HG02973 (cell line): Measurements from ENCODE around the gene ZNF446.
"Not testable (repeated sequence)": the region's sequence is repeated elsewhere in the genome, so short reads cannot be mapped to it uniquely, and the experiment has no call there.

ENCODE experiments used
- ATAC-seq: cut with Tn5 transposase; IDR thresholded peaks from one replicate; pipeline ENCODE4 v1.9.1; 2021; ENCODE audit warnings: moderate library complexity; ENCODE audit not compliant: unreplicated experiment

Gene ZNF446

DNA sequence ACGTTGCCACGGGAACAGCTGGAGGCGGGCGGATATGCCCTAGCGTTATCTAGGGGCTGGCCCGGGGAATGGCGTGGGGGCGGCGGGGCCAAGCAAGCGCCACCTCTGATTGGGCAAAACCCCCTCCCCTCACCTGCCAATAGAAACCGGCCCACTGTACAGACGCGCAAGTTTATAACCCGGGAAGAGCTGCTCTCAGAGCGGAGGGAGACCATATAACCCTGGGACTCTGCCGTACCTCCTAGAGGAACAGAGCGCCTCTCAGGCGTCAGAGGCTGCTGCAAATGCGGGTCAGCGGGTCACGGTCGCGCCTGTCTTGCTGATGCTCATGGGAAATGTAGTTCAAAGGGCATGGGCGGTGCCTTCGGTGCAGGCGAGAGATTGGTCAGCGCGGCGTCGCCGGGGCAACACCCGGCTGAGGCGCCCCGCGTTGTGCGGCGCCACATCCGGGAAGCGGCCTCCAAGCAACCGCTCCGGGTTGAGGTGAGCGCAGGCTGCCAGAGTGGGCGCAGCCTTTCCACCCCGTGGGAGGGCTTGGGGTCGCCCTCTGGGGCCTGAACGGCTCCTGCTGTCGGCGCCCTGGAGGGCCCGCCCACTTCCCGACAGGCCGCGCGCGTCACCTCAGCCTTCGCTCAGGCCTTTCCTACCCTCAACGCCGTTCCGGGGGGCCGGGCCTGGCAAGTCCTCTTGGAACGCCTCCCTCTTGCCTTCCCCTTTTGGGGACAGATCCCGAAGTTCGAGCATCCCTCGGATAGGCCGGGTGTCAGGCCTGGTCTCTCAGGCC is at the start of gene ZNF446:
Gene ZNF446 (plus strand): TSS at position 639 of the 784 bp plus-strand sequence. CDS start 867 bp downstream, outside the sequence.
- ATAC-seq: peak; percentile 76

DNA sequence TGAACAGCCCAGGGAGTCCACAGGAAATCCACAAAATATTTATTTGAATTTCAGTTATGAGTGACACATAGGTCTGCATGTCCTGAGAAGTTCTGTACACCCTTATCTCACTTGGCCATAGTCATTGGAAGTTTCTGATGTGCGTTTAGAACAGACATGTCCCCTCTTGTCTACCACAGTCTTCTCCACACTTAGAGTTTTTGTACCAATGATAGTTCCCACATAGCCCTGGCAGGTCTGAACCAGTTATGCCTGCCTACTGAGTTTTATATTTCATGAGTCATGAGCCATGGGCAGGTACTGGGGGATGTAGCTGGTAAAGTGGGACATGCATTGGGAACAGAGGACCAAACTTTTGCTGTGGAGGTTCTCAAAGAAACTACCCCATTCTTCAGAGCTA is 47.5 kb upstream of the ZNF446 start:
- ATAC-seq: no peak

DNA sequence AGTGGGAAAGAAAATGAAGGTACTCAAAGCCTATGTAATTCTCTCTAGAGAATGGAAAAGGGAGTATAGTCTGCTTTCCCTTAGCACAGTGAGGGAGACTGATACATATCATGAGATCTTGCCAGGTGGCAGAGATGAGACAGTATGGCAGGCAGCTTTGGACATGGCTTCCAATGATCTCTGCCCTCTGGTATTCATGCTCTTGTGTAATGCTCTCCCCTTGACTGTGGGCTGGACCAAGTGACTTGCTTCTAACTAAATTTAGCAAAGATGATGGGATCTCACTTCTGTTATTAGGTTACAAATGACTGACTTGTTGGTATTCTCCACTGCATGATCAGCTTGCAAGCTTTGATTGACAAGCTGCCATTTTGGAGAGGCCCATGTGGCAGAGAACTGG is 46.4 kb upstream of the ZNF446 start:
- no peak for ATAC-seq

DNA sequence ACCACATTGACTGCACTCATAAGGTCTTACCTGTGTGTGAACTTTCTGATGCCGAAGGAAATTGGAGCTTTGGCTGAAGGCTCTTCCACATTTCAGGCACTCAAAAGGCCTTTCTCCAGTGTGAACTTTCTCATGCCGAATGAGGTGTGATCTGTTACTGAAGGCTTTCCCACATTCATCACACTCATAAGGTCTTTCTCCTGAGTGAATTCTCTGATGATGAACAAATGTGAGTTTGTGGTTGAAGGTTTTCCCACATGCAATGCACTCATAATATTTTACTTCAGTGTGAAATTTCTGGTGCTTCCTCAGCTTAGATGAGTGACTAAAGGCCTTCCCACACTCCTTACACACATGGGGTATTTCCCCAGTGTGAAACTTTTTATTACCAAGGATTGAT is 41.9 kb upstream of the ZNF446 start:
- ATAC-seq: no peak

DNA sequence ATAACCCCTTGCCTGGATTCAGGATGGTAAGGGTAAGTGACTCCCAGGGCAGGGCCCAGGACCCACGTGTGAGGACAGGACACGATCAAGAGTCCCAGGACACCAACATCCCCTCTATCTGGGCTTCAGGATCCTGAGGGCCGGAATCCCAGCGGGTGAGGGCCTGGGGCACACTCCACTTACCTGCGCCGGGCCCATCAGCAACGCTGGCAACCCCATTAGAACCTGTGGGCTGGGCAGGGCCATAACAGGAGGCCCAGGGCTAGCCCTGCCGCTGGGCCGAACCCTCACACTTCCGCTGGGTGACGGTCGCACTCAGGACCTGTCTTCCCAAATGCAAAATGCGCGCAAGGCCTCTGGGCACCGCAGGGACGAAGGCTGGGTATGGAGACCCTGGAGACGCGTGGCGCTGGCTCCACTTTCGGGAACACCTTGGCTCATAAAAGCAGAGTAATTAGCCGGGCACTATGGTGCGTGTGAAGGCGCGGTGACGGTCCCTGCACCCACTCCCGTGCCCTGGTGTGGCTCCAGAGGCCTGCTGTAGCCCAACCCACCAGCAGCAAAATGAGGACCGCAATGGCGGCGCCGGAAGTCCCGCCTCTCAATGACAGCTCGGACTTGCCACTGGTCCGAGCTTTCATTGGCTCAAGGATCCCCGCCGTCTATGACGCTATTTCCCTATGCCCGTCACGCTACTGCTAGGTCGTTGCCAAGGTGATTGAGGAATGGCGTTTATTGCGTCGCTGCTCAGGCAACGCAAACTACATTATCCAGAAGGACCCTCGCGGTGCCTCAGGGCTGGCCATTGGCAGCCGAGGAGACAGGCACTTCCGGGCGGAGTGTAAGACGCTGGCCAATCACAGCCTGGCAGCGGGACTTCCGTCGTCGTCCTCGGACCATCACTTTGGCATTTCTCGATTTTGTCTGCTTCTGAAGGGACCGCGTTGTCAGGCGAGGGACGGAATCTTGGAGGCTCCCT is 36.3 kb upstream of the ZNF446 start, which contains the start of gene ZNF132:
Gene ZNF132 (minus strand): TSS at position 578 of the 979 bp plus-strand sequence. CDS start 332 bp downstream, at position 246.
- peak; percentile 92 for ATAC-seq

DNA sequence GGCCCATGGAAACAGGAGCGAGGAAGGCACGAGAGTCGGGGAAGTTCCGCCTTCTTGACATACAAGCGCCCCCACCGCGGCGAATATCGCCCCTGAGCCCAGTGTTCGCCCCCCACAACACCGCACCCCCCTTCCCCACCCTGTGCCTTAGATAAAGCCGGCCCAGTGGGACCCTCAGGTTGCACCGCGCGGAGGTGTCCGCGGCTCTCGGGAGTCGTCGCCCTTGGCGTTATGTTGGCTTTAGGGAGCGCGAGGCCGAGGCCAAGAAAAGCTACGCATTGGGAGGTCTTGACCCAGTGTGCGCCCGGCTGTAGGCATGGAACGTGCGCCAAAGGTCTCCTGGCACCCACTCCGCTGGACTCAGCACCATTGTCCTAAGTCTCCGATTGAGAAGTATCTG is 35.6 kb upstream of the ZNF446 start:
- ATAC-seq: no peak

DNA sequence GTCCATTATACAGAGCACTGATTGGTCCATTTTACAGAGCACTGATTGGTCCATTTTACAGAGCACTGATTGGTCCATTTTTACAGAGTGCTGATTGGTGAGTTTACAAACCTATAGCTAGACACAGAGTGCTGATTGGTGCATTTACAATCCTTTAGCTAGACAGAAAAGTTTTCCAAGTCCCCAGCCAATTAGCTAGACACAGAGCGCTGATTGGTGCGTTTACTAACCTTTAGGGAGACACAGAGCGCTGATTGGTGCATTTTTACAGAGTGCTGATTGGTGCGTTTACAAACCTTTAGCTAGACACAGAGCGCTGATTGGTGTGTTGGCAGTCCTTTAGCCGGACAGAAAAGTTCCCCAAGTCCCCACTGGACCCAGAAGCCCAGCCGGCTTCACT is 33.2 kb upstream of the ZNF446 start:
- not testable (repeated sequence) for ATAC-seq

DNA sequence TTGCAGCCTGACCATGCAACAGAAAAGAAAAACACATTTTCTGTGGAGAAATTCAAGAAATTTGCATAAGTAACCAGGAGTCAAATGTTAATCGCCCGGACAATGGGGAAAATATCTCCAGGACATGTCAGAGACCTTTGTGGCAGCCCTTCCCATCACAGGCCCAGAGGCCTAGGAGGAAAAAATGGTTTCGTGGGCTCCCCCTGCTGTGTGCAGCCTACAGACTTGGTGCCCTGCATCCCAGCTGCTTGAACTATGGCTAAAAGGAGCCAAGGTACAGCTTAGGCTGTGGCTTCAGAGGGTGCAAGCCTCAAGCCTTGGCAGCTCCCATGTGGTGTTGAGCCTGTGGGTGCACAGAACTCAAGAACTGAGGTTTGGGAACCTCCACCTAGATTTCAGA is 27.3 kb upstream of the ZNF446 start:
- ATAC-seq: not testable (repeated sequence)

DNA sequence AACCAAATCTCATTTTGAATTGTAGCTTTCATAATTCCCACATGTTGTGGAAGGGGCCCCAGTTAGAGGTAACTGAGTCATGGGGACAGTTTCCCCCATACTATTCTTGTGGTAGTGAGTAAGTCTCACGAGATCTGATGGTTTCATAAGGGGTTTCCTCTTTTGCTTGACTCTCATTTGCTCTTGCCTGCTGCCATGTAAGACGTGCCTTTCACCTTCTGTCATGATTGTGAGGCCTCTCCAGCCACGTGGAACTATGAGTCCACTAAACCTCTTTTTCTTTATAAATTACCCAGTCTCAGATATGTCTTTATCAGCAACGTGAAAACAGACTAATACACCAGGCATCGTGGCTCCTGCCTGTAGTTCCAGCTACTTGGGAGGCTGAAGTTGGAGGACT is 26.2 kb upstream of the ZNF446 start:
- not testable (repeated sequence) for ATAC-seq

DNA sequence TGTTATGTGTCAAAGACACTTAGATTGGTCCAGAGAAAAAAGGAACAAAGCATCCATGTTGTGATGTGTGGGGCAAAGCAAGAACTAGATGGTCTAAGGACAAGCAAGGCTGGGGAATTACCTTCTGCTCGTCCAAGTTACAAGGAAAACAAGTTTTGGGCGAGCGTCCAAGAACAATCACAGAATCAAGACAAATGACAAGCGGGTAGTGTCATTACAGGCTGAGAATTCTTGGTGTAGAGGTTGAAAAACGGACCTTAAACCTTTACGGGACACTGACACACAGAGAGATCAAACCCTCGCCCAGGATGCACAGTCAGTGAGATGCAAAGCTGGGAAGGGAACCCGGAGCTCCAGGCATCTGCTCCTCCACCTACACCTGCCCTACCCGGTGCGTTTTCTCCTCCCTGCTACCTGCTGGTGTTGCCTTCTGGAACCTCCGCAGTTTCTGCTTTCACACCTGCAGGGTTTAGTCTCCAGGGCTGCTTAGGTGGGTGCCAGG is 25.2 kb upstream of the ZNF446 start:
- ATAC-seq: peak; percentile 7

DNA sequence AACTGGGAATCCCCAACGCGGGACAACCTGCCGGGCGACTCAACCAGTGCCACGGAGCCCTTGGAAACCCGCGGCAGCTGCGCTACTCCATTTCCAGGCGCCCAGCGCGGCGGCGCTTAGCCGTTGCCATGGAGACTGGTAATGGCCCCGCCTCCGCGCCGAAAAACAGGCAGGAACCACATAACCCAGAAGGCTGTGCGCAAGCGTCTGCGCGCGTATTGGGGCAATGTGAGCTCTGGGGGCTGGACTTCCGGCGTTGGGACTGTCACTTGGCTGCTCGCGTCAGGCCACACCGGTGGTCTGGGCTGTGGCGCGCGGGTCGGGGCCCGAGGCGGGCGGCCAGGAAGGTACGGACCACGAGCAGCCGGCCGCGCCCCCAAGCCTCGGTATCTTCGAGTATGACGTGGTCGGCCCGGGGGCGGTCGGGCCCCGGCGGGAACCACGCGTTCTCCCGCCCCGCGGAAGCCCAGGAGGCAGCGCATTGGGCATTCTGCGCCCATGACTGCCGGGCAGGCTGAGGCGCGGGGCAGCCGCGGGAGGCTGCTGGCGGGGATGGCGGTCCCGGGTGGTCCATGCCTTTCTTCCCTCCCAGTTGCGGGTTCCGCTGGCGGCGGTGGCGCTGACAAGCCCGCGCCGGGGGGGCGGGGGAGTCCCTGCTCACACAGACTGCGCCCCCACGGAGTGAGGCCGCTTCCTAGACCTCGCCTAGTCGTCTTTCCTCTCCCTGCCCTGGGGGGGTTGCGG is 24.6 kb upstream of the ZNF446 start, which contains the start of gene ZNF324B:
Gene ZNF324B (plus strand): TSS at position 265 of the 744 bp plus-strand sequence. CDS start 2,080 bp downstream, outside the sequence.
- ATAC-seq: peak; percentile 91

DNA sequence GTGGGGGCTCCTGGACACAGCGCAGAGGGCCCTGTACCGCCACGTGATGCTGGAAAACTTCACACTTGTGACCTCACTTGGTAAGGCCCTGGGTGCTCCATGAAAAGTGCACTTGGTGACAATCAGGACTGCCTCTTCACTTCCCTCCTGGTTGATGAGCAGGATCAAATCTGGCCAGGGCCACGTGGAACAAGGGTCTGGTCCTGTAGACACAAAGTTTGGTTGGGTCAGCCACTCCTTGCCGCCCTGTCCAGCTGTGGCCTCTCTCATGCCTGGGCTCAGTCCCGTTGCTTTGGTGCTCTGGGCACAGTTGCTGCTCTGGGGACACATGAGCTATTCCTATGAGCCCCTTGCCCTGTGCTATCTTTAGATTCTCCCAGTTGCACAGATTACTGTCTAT is 22.4 kb upstream of the ZNF446 start:
- no peak for ATAC-seq

DNA sequence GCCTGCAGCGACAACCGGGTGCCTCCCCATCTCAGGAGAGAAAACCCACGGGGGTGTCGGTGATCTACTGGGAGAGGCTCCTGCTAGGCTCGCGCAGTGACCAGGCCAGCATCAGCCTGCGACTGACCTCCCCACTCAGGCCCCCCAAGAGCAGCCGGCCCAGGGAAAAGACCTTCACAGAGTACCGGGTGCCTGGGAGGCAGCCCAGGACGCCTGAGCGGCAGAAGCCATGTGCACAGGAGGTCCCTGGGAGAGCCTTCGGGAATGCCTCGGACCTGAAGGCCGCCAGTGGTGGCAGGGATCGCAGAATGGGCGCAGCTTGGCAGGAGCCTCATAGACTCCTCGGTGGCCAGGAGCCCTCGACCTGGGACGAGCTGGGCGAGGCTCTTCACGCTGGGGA is 20.8 kb upstream of the ZNF446 start:
- ATAC-seq: no peak

DNA sequence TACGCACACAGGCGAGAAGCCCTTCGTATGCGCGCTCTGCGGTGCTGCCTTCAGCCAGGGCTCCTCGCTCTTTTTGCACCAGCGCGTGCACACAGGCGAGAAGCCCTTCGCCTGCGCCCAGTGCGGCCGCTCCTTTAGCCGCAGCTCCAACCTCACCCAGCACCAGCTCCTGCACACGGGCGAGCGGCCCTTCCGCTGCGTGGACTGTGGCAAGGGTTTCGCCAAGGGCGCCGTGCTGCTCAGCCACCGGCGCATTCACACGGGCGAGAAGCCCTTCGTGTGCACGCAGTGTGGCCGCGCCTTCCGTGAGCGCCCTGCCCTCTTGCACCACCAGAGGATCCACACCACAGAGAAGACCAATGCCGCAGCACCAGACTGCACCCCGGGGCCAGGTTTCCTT is 20.0 kb upstream of the ZNF446 start:
- ATAC-seq: no peak

DNA sequence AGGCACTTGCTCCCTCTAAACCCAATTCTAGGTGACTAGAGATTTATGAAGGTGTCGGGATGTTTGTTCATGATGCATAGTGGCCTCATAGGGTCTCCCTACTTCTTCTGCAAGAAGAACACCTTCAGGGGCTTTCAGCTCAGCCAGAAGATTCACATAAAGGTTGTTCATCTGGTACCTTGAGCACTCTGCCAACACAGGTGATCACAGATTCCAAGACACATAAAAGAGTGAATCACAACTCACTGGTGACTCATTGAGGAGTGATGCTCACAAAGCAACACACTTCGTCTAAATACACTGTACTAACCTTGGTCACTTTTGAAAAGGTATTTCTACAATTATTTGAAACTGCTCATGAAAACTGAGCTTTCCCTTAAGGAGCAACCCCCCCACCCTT is 16.1 kb upstream of the ZNF446 start:
- ATAC-seq: no peak

DNA sequence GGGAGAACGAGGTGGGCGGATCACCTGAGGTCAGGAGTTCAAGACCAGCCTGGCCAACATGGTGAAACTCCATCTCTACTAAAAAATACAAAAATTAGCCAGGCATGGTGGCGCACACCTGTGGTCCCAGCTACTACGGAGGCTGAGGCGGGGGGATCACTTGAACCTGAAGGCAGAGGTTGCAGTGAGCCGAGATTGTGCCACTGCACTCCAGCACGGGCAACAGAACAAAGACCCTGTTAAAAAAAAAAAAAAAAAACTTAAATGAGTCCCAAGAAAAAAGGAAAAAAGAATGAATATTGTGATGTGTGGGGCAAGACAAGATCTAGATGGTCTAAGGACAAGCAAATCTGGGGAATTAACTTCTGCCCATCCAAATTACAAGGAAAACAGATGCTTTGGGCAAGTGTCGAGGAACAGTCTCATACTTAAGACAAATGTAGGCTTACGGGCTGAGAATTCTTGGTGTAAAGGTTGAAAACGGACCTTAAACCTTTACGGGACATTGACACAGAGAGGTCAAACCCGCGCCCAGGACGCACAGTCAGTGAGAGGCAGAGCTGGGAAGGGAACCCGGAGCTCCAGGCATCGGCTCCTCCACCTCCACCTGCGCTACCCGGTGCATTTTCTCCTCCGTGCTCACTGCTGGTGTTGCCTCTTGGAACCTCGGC is 9.9 kb upstream of the ZNF446 start:
- peak; percentile 10 for ATAC-seq

DNA sequence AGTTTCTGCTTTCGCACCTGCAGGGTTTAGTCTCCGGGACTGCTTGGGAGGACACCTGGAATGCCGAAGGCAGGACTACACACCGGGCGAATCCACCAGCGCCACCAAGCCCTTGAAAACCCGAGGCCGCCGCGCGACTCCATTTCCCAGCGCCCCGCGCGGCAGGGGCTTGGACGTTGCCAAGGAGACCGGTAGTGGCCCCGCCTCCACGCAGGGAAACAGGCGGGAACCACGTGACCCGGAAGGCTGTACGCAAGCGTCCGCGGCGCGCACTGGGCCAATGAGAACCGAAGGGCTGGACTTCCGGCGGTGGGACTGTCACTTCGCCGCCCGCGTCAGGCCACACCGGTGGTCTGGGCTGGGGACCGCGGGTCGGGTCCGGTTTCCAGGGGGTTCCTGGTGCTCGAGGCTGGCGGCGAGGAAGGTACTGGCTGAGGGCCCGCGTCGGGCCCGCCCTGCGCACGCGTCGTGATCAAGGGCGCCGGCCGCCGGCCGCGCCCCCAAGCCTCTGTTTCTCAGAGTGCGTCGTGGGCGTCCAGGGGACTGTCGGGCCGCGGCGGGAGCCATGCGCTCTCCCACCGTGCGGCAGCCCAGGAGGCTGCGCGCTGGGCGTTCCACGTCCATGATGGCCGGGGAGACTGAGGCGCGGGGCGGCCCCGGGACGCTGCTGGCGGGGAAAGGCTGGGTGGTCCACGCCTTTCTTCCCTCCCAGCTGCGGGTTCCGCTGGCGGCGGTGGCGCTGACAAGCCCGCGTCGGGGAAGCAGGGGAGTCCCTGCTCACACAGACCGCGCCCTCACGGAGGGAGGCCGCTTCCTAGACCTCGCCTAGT is 9.2 kb upstream of the ZNF446 start, which contains the start of gene ZNF324:
Gene ZNF324 (plus strand): TSS at position 321 of the 830 bp plus-strand sequence. CDS start 2,106 bp downstream, outside the sequence.
- ATAC-seq: peak; percentile 92

DNA sequence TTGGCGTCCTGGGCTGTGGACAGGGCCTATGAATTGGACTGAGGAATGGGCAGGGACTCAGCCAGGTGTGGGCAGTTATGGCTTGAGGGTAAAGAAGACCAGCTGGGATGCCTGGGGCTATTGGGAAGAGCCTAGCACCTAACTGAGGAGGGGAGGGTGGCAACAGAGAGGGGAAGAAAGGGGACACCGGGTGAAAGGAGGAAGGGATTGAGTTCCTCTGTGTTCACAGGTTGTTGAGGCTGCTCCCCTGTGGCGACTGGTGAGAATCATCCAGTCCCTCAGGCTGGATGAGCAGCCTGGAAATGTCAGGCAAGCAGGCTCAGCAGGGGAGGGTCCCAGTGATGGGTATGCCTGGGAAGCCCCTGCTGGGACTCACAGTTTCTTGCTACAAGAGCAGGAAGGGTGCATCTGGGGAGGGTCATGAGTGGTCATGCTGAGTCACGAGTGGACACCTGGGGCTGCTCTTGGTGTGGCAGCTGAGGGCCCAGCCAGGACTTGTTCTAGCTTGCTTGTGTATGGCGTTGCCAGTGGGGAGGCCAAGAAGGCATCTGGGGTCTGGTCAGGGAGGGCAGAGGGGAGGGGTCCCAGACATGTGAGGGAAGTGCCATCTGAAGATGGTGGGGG is 7.8 kb upstream of the ZNF446 start:
- ATAC-seq: no peak
